HG03565 (cell line): ENCODE data around the gene ANGPTL1.
"Not testable (repeated sequence)": the region's sequence is repeated elsewhere in the genome, so short reads cannot be mapped to it uniquely, and the experiment has no call there.

Experiments used
- ATAC-seq: cut with Tn5 transposase; IDR thresholded peaks from one replicate; pipeline ENCODE4 v1.9.1; 2021; ENCODE audit warnings: mild to moderate bottlenecking, moderate library complexity; ENCODE audit not compliant: unreplicated experiment

ANGPTL1 gene

DNA sequence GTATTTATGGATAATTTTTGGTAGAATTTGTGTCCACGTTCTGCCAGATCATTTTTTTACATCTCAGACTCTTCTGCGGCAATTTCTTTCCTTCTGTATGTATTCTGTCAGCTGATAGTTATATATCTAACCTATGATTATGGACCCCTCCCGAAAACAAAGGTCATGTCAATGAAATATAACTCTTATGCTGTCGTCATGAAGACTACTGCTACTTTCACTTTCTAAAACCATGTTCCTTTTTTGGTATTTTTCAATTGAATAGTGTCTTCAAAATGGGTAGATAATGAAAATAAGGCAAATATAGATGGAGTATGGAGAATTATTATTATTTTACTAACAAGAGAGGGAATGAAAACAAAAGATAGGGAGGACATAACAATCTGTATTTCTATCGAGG lies 3.2 kb downstream of the ANGPTL1 start:
- ATAC-seq = no peak

DNA sequence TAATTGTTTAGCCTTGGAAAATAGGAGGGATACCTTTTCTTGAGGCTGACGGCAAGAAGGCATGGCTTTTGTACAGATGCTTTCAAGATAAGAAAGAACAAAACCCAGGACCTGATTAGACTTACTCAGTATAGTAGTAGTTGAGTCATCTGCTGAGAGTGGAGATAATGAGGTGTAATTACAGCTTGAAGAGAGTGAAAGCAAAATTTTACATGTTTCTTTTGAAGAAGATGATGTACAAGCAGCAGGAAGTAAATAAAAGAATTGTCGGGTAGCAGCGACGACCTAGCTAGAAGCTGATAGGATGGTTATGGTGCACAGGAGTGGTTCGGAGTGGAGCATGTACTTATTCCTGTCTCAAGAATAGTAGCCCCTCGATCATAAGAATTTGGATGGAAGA lies 6.6 kb downstream of the ANGPTL1 start:
- ATAC-seq = no peak

DNA sequence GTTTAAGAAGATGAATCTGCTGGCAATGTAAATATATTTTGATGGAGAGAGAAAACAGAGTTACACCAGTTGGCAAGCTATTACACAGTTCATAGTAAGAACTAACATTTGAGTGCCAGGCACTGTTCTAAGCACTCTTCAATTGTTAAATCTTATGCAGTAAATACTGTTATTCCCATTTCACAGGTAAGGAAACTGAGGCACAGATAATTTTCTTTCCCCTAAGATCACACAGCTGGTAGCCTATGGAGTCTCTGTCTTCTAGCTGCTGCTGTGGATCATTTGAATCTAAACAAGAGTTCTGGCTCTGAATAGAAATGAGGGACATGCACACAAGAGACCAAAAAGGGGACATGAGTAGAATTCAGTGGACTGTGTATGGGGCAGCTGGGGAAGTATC lies 8.0 kb downstream of the ANGPTL1 start:
- ATAC-seq = no peak

DNA sequence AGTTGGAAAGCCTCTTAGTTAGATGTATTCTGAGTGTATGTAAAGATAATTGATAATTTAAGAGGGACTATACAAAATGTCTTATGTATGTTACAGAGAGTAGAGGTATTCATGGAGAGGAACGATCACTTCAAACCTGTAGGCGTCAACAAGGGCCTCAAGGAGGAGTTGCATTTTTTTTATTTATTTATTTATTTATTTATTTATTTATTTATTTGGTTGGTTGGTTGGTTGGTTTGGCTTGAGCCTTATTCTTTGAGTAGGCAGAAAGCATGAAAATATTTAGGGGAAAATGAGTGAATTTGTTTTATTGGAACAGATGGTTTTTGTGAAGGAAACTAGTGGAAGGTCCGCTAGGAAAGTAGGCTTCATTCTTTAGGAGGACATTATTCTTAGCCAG lies 8.5 kb downstream of the ANGPTL1 start:
- ATAC-seq = no peak

DNA sequence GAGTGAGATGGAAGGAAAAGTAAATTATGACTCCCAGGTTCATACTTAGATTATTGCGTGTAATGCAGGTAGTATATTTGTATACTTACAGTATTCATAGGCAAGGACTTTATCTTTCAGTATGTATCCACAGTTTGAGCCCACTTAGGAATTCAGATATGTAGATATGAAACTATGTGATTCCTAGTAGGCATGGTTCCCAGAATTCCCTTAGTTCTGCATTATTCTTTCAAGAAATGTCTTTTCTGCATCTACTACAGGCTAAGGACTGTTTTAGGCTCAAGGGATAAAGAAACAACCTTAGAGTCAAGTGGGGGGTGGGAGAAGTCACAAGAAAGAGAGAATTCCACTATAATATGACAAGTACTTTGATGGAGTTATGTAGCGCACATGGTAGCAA lies 13.8 kb downstream of the ANGPTL1 start:
- ATAC-seq = no peak

DNA sequence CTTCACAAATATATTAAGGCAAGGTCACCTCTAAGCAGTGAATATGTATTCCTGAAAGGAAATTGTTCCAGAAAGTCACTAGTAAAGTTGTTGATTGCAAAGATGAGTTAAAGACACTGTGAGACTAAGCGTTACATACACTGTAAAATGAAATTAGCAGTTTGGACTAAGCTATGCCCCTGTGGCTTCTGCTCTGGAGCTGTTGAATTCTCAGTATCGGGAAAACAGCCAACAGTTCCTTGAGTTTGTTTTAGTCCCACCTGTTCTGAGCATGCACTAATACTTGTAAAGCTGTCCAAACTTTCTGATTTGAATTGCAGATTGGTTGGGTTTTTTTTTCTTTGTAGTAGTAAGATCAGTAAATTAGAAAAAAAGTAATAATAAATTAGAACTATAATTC lies 21.0 kb downstream of the ANGPTL1 start:
- no peak for ATAC-seq

DNA sequence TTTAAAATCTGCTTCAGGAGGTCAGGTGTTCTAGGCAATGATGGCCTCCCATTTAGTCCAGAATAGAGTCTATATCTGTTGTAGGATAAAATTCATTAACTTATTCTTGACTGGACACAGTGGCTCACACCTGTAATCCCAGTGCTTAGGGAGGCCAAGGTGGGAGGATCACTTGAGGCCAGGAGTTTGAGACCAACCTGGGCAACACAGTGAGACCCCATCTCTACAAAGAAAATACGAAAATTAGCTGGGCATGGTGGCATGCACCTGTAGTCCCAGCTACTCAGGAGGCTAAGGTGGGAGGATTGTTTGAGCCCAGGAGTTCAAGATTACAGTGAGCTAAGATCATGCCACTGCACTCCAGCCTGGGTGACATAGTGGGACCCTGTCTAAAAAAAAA lies 23.0 kb downstream of the ANGPTL1 start:
- not testable (repeated sequence) for ATAC-seq

DNA sequence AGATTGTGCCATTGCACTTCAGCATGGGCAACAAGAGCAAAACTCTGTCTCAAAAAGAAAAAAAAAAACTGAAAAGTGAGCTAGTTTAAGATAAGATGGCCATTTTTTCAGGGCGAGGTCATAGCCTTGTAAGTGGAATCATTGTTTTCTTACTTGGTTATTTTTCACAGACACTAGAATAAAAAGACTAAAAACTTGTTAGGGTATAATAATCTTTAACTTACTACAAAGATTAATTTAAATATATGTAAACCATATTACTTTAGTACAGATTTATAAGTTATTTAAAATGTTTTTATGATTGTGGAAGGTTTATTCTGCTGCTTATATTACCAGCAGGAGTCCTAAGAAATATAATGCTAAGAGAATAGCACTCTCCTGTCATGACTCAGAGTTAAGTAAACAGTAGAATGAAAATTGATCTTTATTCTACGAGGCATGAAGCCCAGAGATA lies 23.5 kb downstream of the ANGPTL1 start:
- no peak for ATAC-seq

DNA sequence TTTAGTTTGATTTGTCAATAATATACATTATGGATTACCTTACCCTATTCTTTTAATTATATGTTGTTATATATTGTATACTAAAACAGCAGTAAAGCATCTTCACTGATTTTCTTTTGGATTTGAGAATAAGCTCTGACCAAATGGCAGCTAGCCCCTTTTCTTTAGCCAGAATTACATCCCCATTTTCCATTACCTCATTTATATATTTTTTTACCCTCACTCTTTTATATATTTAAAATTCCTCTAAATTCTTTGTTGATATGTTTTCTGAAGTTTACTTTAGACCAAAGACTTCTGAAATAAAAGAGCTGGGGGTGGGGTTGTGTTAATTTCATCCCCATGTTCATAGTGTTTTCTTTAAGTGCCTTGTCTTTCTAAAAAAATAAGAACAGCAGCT lies 24.6 kb downstream of the ANGPTL1 start:
- ATAC-seq = no peak

DNA sequence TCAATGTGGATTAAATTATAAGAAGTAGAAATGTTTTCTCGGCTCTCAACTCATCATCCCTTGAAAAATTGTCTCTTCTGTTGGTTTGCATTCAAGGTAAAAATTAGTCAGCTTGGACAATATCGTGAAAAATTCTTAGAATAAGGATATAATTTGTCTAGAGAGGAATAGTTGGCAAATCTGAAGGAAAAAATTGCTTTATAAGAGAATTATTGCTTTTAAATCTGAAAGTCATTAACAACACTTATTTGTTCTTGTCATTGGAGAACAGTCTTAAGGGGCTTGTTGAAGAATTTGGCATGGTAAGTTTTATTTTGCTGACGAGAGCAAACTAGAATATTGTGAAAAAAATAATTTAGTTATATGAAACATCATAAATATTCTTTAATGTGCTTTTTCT lies 26.4 kb downstream of the ANGPTL1 start:
- no peak for ATAC-seq

DNA sequence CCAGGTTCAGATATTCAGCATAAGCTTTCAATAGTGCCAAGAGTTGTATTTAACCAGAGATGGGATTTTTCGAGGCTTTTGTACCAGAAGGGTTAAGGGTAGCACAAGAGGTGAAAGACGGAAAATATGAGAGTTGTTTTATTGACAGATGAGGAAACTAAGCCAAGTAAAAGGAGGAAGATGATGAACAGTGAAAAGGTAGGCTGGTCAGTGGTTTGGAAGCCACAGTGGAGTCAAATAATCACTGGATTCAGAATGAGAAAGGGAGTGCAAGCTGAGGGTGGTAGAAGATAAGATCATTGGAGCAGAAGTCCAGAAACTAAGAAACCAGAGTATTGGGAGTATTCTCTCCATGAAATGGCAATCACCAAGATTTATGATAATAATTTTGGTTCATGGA lies 45.7 kb downstream of the ANGPTL1 start:
- ATAC-seq = no peak

DNA sequence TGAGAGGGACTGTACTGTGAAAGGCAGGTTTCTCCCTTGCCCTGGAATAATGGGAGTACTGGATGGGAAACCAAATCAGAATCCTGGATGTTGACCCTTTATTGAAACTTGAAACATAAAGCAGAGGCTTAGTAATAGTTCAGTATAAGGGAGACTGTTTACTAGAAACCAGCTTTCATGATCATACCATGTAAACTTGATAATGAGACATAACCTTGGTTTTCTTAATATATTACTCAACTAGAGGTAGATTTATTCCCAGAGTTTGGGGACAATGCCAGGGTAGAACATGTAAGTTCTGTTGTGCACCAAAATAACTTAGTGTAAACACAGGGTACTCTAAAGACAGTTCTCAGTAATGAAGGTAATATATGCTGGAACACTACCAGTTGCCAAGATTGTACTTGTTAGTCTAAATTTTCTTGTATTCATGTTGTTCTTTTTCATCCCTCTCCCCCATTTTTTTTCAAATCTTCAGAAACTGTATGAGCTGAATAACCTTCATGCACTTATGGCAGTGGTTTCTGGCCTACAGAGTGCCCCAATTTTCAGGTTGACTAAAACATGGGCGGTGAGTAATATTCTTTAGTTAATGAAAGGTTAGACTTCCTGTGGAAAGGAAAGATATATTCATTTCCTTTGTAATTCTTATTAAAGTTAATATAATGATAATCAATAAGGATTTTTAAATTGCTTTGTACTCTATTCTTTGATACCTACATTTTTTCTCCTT lies 49.6 kb downstream of the ANGPTL1 start:
- ATAC-seq = no peak

DNA sequence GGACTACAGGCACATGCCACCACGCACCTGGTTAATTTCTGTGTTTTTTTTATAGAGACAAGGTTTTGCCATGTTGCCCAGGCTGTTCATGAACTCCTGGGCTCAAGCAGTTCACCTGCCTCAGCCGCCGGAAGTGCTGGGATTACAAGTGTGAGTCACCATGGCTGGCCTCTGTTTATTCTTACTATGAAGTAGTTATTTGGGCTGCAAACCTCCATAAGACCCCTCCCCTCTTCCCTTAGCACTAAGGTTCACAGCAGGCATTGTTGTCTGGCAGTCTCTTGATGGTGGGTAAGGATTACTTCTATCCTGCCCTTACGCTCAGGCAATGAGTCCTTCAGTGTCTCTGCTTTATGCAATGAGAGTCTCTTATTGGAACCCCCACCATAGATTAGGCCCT lies 51.8 kb downstream of the ANGPTL1 start:
- no peak for ATAC-seq

DNA sequence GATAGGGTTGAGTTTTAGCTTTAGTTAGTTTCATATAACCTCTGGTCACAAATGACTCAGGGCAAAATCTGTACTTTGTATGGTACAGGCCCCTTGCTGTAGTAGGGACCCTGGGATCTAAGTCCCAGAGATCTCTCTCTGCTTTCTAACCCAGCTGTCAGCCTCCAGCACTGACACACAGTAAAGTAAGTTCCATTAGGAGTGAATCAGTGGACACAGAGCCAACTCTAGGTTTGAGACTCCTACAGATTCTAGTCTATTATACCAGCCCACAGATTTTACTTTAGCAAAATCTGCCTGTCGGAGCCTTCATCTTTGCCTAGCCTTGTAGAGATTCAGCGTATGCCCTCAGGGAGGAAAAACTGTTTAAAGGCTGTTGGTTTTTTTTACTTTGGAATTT lies 52.5 kb downstream of the ANGPTL1 start:
- no peak for ATAC-seq

DNA sequence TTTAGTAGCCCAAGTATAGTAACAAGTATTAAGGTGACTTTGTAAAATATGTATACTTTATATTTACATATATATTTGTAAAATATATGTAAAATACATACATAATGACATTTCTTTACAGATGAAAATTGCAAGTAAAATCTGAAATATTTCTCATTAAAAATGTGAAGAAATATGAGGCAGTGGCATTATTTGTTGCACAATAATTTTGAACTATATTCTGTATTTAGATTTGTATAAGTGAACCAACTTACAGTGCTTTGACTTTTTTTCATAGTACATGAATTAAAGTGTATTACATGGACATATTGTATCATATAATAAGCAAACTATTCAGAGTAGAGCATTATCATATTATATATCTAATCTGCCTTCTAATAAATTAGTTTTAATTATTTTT lies 60.3 kb downstream of the ANGPTL1 start:
- no peak for ATAC-seq

DNA sequence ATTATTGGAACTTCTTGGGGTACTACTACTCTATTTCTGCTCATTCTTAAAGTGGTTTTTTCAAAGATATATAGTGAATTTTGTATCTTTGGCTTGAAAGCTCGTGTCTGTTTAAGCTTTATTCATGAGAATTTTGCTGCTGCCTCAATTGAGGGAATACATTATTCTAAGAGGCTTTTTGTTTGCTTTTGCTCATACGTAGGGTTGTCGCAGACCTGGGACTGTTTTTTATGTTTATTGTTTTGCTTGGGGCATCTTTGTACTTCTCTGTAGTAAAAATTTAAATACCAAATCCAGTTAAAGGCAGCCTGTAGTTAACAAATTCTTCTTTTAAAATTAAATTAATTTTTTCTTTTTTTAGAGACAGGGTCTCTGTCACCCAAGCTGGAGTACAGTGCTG lies 62.3 kb downstream of the ANGPTL1 start:
- ATAC-seq = no peak

DNA sequence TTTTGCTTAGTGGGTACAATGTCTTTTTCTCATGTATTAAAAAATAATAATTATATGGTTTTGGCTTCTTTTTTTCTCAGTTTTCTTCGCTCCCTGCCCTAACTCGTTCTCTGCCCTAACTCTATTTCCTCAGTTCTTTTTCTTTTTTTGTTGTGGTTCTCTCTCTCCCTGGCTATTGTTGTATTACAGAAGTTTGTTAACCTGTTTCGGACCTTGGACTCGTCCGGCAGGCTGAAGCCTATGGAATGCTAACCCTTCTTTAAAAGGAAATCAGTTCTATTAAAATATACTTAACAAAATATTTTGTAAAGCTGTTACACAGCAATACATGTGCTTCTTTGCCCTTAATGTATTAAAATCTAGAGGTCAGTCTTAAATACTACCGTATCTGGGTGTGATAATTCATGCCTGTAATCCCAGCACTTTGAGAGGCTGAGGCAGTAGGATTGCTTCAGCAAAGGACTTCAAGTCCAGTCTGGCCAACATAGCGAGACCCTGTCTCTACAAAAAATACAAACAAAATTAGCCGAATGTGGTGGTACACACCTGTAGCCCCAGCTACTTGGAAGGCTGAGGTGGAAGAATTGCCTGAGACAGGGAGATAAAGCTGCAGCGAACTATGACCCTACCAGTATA lies 64.1 kb downstream of the ANGPTL1 start:
- ATAC-seq = no peak

DNA sequence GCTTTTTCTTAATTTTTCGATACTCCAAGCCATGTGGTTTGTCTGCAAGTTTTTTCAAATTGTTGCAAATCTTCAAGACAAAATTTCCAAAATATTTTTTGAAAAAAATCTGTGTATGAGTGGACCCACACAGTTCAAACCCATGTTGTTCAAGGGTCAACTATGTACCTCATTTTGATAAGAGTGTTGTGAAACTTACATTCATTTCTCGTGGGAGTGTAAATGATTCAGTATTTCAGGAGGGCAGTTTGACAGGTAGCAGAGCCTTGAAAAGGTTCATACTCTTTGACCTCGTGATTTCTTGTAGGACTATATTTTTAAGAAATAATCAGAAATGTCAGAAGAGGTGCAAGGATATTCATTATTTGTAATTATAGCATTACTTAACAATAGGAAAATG lies 68.0 kb downstream of the ANGPTL1 start:
- ATAC-seq = no peak
